ENCODE measurements around the gene GBA2.

DNA sequence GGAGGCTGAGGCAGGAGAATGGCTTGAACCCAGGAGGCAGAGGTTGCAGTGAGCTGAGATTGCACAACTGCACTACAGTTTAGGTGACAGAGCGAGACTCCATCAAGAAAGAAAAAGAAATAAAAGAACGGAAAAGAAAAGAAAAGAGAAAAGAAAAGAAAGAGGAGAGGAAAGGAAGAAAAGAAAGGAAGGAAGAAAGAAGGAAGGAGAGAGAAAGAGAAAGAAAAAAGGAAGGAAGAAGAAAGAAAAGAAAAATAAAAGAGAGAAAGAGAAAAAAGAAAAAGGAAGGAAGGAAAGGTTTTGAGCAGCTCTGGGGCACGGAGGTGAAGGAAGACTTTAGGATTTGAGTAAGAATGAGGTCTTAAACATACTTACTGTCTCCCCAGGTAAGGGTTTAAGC, 35.5 kb downstream of the GBA2 start:
- TF ChIP-seq CTCF (IDR thresholded peaks at IDR 0.05) (no peak), POLR2A (IDR thresholded peaks at IDR 0.05) (no peak)
